GM12873 (cell line): Measurements from ENCODE around the gene PDE6A.

Experiments used
- CTCF ChIP-seq: IDR thresholded peaks from 2 replicates; pipeline ENCODE4 v1.5.1; 2012; ENCODE audit warnings: low read depth, mild to moderate bottlenecking, moderate library complexity, low read length, control low read depth; ENCODE audit not compliant: insufficient read depth; ENCODE audit errors: missing control alignments

The PDE6A gene

GRCh38 chr5:149817539-149818060 lies 127.0 kb downstream of the PDE6A start:
- TF ChIP-seq CTCF, result no peak

GRCh38 chr5:149816661-149817060 lies 127.9 kb downstream of the PDE6A start:
- TF ChIP-seq CTCF, result no peak

- TF ChIP-seq CTCF, result no peak
Measured at GRCh38 chr5:149811453-149811852, 133.1 kb downstream of the PDE6A start.

- TF ChIP-seq CTCF, result no peak
Measured at GRCh38 chr5:149810856-149811255, 133.7 kb downstream of the PDE6A start.

- no peak for TF ChIP-seq CTCF
Measured at GRCh38 chr5:149809931-149810691, 134.5 kb downstream of the PDE6A start.

- no peak for TF ChIP-seq CTCF
Measured at GRCh38 chr5:149808264-149808982, 136.2 kb downstream of the PDE6A start.
